Spleen (tissue), 7 donors: ENCODE measurements around the gene MBNL2.

Experiments
- POLR2A ChIP-seq, 3 donors: fragments of 450-650 bp; IDR thresholded peaks; one replicate each; pipeline ENCODE4 v1.5.1; 2017; ENCODE audit warnings: antibody characterized with exemption in 3 of 3, mild to moderate bottlenecking in 1 of 3
- POLR2AphosphoS5 ChIP-seq, 3 donors: sonication (generic); formaldehyde crosslinking; IDR thresholded peaks; one replicate each; pipeline ENCODE4 v1.5.1; 2017; ENCODE audit warnings: antibody characterized with exemption in 3 of 3
- TF ChIP-seq, protein P1 (sequence below), 11 experiments: fragments of 200-600 bp in 7 of 11; fragments of 450-650 bp in 4 of 11; sonication (generic) in 4 of 11; IDR thresholded peaks in 8 of 11; conservative IDR thresholded peaks in 3 of 11; 1 replicate in 7 of 11; 2 replicates in 4 of 11; pipeline versions ENCODE4 v1.4.0 to v1.8.0; 2016 to 2021; ENCODE audit warnings: antibody characterized with exemption in 11 of 11, inconsistent platforms in 4 of 11, mild to moderate bottlenecking in 1 of 11
- donor health status: DM: no; HTN: no; CAD: no; lungs with moderate emphysema.
- donor health status: DM: no; HTN: no; CAD: no.
- donor health status: DM: no; HTN: no; CAD: no.

DNA sequence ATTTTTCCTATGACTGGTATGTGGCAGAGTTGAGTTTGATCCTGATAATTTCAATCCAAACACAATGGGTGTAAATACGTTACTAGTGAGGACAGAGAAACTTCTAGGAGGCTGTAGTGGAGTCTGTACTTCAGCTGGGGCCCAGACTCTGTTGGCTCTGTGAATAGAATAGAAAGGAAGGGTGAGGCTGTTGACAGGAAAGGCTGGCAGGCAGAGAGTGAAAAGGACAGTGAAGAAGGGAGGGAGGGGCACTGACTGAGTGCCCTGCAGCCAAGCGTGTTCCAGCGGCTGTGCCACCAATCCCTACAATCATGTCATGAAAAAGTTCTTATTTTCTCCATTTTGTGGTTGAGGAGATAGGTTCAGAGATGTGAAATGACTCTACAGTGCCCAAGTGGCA is 80.5 kb downstream of the MBNL2 start:
- TF ChIP-seq, protein P1, sequence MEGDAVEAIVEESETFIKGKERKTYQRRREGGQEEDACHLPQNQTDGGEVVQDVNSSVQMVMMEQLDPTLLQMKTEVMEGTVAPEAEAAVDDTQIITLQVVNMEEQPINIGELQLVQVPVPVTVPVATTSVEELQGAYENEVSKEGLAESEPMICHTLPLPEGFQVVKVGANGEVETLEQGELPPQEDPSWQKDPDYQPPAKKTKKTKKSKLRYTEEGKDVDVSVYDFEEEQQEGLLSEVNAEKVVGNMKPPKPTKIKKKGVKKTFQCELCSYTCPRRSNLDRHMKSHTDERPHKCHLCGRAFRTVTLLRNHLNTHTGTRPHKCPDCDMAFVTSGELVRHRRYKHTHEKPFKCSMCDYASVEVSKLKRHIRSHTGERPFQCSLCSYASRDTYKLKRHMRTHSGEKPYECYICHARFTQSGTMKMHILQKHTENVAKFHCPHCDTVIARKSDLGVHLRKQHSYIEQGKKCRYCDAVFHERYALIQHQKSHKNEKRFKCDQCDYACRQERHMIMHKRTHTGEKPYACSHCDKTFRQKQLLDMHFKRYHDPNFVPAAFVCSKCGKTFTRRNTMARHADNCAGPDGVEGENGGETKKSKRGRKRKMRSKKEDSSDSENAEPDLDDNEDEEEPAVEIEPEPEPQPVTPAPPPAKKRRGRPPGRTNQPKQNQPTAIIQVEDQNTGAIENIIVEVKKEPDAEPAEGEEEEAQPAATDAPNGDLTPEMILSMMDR (IDR thresholded peaks at IDR 0.05 in 8 of 11, conservative IDR thresholded peaks at IDR 0.05 in 3 of 11): no peak
- no peak for TF ChIP-seq POLR2A (IDR thresholded peaks at IDR 0.05)
- no peak for TF ChIP-seq POLR2AphosphoS5 (IDR thresholded peaks at IDR 0.05)
